GM20000 (cell line): ENCODE measurements around the gene TEPSIN.

Source experiments
- DNase-seq: peaks from one replicate; pipeline ENCODE4 v3.0.0; 2012; ENCODE audit warnings: low spot score
- TF ChIP-seq, protein P1 (sequence below): IDR thresholded peaks from 2 replicates; pipeline ENCODE4 v1.5.1; 2012; ENCODE audit warnings: mild to moderate bottlenecking, control low read depth; ENCODE audit errors: extremely low read depth, missing control alignments

Gene TEPSIN

DNA sequence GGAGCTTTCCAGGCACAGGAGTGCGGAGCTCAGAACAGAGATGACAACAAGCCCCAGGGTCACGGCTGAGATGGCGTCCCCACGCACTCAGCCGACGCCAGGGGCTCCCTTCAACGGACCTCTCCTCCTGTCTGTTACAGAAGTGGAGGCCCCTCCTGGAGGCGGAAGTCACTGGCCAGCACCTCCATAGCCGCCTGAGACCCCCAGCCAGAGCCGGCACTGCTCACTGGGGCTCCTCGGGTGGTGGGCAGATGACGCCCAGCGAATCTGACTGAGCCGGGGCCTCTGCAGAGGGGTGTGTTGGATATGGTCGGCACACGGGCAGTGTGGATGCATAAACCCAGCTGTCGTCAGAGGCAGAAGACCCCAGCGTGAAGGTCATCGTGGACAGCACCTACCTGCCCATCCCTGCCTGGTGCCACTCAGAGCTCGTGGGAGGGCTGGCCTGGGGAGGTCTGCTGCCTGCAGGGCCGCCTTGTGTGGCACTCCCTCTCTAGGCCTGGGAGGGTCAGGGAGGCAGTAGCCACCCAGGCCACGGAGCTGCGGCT, 20.3 kb upstream of the TEPSIN start:
- TF ChIP-seq, protein P1, sequence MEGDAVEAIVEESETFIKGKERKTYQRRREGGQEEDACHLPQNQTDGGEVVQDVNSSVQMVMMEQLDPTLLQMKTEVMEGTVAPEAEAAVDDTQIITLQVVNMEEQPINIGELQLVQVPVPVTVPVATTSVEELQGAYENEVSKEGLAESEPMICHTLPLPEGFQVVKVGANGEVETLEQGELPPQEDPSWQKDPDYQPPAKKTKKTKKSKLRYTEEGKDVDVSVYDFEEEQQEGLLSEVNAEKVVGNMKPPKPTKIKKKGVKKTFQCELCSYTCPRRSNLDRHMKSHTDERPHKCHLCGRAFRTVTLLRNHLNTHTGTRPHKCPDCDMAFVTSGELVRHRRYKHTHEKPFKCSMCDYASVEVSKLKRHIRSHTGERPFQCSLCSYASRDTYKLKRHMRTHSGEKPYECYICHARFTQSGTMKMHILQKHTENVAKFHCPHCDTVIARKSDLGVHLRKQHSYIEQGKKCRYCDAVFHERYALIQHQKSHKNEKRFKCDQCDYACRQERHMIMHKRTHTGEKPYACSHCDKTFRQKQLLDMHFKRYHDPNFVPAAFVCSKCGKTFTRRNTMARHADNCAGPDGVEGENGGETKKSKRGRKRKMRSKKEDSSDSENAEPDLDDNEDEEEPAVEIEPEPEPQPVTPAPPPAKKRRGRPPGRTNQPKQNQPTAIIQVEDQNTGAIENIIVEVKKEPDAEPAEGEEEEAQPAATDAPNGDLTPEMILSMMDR, result no peak
- no peak for DNase-seq

DNA sequence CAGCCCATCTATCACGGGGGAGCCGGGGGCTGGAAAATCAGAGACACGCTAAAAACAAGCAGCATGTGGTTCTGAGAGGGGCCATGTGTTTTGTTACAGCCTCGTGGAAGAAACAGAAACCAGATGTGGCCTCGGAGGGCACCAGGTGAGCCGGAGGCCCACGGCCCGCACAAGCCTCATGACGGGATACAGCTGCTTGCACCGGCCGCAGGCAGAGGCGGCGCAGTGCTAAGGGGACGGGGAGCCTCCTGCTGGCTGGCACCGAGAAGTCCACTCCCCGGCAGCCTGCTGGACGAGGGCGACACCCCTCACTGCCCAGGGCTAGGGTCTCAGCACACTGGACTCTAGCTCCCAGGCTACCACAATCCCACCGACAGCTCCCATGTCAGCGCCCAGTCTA, 19.4 kb upstream of the TEPSIN start:
- TF ChIP-seq, protein P1, result no peak
- DNase-seq, result no peak

DNA sequence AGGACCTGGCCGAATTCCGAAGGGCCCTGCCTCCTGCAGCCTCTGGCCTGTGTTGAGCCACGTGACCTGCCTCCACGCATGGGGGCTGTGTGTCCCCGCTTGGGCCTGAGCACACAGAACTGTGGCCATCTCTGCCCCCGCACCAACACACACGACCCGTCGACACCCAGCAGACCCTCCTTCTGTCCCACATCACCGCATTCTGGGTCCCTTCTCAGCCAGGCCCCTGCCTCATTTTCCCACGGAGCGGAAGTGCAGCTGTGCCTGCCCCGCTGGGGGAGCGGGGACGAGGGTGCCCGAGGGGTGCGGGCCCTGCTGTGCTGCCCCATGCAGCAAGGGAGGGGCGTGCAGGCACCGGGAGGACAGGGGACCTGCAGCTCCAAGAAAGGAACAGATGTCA, 18.7 kb upstream of the TEPSIN start:
- no peak for DNase-seq
- TF ChIP-seq, protein P1, result no peak

DNA sequence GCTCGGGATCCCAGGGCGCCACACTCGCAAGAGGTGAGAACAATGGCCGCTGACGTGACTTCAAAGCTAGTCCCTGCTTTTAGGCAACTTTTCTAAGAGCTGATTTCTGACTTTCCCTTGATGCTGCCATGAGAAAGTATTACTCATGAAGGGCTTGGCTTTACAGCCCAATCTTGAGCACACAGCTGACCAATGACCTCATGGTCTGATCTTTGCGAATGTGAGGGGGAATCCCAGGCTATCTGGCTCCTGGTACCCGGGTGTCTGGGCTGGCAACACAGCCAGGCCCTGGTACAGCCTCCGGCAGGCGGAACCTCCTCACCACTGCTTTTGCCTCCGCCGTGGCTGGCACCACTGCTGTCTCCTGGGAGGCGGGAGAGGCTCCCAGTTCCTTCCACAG, 17.8 kb upstream of the TEPSIN start:
- no peak for DNase-seq
- TF ChIP-seq, protein P1, result no peak

DNA sequence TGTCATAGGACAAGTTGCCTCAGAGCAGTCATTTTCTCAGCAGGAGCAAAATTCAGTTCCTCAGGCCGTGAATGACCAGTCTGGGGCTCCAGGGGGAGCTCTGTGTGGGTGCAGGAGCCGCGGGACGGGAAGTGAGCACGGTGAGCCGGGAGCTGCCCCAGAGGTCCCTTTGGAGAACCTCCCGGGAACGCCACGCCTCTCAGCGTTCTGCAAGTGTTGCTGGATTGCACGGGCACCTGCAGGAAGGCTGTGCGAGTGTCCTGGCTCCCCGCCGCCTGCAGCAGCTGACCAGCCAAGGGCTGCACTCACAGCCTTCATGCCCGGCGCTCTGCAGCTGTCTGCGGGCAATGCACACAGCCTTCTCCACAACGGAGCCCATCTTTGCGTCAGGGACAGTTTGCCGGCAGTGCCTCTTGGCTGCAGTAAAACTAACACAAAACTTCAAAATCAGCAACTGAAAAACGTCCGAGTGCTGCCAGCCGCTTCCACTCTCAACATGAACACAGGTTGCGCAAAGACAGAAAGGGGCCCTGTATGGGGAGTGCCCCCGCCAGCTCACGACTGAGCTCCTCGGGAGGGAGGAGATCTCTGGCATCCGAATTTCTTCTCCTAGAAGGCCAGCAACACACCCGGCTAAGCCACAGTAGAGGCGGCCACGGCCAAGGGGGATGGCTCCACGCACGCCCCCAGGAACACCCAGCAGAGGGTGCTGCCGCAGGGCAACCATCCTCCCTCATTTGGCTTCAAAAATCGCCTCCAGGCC, 16.3 kb upstream of the TEPSIN start:
- DNase-seq, result no peak

DNA sequence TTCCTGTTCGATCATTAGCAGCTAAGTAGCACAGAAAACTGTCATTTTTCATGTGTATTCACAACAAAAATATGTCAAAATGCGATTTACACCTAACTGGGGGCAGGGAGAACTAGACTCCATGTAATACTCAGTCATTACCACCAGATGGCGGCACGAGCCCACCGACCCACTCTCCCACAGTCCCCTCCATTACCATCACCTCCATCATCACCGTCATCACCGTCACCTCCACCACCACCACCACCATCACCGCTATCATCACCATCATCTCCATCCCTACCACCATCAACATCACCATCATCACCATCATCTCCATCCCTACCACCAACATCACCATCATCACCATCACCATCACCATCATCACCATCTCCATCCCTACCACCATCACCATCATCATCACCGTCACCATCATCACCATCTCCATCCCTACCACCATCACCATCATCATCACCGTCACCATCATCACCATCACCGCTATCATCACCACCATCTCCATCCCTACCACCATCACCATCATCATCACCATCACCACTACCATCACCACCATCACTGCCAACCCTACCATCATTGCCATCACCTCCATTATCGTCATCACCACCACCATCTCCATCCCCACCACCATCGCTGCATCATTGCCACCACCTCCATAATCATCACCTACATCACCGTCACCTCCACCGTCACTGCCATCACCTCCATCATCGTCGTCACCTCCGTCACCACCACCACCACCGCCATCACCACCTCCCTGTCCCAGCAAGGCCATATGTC, 14.7 kb upstream of the TEPSIN start:
- DNase-seq, result peak; percentile 81
- TF ChIP-seq, protein P1, result peak; percentile 36

More for the DNA sequence above, 16.3 kb upstream of the TEPSIN start:
- TF ChIP-seq, protein P1, result no peak

DNA sequence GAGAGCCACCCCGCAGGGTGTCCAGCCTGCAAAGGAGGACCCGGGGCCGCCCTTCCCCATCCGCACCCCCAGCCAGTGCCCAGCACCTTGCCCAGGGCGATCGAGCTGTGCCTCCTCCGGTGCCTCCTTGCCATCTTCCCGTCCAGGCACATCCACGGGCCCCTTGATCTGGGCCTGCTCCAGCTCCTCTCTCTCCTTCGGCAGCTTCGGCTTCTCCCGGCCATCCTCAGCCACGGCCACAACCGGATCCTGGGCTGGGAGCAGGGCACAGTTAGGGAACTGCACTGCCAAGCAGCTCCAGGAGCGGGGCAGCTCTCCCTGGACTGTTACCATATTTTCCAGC, 14.1 kb upstream of the TEPSIN start:
- no peak for DNase-seq
- TF ChIP-seq, protein P1, result no peak
